Neural crest cell (in vitro differentiated cells): Measurements from ENCODE around the gene TLK1. TPM values are rescaled to one million over a fixed set of nuclear protein-coding genes. Genes with fewer than 3 reads are reported as not detected.

Experiments used
- DNase-seq: peaks from one replicate; pipeline ENCODE4 v3.0.0; 2021; ENCODE audit warnings: low read depth, mixed read lengths, low spot score
- H3K27ac Mint-ChIP-seq: one replicate; pipeline ENCODE4 v1.8.0; 2021; ENCODE audit warnings: mild to moderate bottlenecking, mixed read lengths; ENCODE audit not compliant: unreplicated experiment
- H3K27me3 Mint-ChIP-seq: 2 replicates; pipeline ENCODE4 v1.8.0; 2021; ENCODE audit warnings: low read depth, mild to moderate bottlenecking, mixed read lengths
- H3K36me3 Mint-ChIP-seq: 2 replicates; pipeline ENCODE4 v1.8.0; 2021; ENCODE audit warnings: low read depth, mild to moderate bottlenecking, mixed read lengths
- H3K4me1 Mint-ChIP-seq: 2 replicates; pipeline ENCODE4 v1.8.0; 2021; ENCODE audit warnings: mixed read lengths
- H3K4me3 Mint-ChIP-seq: one replicate; pipeline ENCODE4 v1.8.0; 2021; ENCODE audit warnings: mild to moderate bottlenecking, mixed read lengths
- H3K9me3 Mint-ChIP-seq: 2 replicates; pipeline ENCODE4 v1.8.0; 2021; ENCODE audit warnings: mixed read lengths
- total RNA-seq: library from RNA; stranded (reverse); gene quantifications from 2 replicates; pipeline ENCODE4 v1.2.1, GENCODE V29; 2021
- TF ChIP-seq, protein P1 (sequence below): fragments of 200-600 bp; sonication (generic); conservative IDR thresholded peaks from 2 replicates; pipeline ENCODE4 v1.5.0; 2021; ENCODE audit warnings: antibody characterized with exemption, mild to moderate bottlenecking

Gene TLK1
- total RNA-seq, 1 donor from 2014 or later: 65.5 TPM

DNA sequence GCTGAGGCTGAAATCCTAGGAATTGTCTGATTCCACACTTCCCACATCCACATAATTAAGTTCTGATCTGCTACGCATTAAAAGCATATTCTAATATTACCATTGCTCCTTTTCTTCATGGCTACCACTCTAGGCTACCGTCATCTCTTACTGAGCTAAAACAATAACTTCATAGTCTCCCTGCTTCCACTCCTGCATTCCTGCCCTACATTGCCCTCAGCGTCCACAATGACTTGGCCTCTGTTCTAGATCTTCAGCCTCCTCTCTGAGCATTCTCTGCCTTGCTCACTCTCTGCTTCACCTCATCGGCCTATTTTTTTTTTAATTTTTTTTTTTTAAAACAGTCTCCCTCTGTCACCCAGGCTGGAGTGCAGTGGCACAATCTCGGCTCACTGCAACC, 15.8 kb upstream of the TLK1 start:
- DNase-seq: no peak
- TF ChIP-seq, protein P1, sequence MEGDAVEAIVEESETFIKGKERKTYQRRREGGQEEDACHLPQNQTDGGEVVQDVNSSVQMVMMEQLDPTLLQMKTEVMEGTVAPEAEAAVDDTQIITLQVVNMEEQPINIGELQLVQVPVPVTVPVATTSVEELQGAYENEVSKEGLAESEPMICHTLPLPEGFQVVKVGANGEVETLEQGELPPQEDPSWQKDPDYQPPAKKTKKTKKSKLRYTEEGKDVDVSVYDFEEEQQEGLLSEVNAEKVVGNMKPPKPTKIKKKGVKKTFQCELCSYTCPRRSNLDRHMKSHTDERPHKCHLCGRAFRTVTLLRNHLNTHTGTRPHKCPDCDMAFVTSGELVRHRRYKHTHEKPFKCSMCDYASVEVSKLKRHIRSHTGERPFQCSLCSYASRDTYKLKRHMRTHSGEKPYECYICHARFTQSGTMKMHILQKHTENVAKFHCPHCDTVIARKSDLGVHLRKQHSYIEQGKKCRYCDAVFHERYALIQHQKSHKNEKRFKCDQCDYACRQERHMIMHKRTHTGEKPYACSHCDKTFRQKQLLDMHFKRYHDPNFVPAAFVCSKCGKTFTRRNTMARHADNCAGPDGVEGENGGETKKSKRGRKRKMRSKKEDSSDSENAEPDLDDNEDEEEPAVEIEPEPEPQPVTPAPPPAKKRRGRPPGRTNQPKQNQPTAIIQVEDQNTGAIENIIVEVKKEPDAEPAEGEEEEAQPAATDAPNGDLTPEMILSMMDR: no peak
- H3K9me3 Mint-ChIP-seq: no peaks in the 10 kb centered on the region
- H3K36me3 Mint-ChIP-seq: no peaks in the 10 kb centered on the region
- peaks cover 5% of the 10 kb centered on the region for H3K4me1 Mint-ChIP-seq
- H3K4me3 Mint-ChIP-seq: no peak overlapping the region
- no peak overlapping the region for H3K27ac Mint-ChIP-seq
- H3K27me3 Mint-ChIP-seq: no peaks in the 10 kb centered on the region

DNA sequence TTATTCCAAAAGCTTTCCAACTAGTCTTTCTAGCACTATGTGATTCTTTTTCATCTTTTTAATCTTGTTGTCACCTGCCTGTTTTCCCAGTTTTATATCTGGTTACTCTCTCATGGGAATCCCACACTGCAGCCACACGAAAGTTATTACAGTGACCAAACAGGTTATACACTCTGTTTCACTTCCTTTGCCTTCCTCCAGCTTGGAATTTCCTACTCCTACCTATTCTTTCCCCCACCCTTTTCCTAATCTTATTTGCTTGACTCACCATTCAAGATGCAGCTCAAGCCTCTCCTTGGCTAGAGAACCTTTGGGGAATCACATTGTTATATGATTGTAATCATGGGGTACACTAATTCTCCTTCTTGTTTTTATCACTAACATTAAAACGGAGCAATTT, 13.4 kb upstream of the TLK1 start:
- no peak overlapping the region for H3K27ac Mint-ChIP-seq
- peaks cover 5% of the 10 kb centered on the region for H3K4me1 Mint-ChIP-seq
- TF ChIP-seq, protein P1: no peak
- H3K27me3 Mint-ChIP-seq: no peaks in the 10 kb centered on the region
- H3K4me3 Mint-ChIP-seq: no peak overlapping the region
- no peak for DNase-seq
- no peaks in the 10 kb centered on the region for H3K9me3 Mint-ChIP-seq
- no peaks in the 10 kb centered on the region for H3K36me3 Mint-ChIP-seq

DNA sequence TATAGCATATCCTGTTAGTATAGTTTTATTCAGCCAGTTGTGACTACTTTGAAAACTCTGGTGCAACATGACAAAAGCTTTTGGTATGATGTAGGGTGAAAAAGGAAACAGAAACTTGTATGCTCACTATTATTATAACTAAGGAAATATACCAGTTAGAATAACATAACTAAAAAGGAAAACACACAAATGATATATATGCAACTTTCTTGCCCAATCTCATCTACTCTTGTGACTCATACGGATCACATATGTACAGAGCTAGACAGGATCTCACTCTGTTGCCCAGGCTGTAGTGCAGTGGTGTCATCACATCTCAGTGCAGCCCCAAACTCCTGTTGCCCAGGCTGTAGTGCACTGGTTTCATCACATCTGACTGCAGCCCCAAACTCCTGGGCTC, 12.4 kb upstream of the TLK1 start:
- H3K4me3 Mint-ChIP-seq: no peak overlapping the region
- H3K36me3 Mint-ChIP-seq: no peaks in the 10 kb centered on the region
- no peaks in the 10 kb centered on the region for H3K9me3 Mint-ChIP-seq
- H3K4me1 Mint-ChIP-seq: peaks cover 5% of the 10 kb centered on the region
- H3K27me3 Mint-ChIP-seq: no peaks in the 10 kb centered on the region
- TF ChIP-seq, protein P1: no peak
- H3K27ac Mint-ChIP-seq: no peak overlapping the region
- no peak for DNase-seq

DNA sequence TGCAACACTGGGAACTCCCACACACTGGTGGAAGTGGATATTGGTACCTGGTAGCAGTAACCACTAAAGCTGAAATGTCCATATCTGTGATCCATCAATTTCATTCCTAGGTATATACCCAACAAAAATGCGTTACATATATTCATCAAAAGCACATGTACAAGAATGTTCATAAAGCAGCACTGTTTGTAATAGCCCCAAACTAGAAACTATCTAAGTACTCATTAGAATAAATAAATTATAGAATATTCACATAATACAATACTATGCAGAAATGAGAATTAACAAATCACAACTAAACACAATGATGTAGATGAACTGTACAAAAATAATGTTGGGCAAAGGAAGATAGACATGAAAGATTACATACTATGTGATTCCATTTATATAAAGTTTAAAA, 11.1 kb upstream of the TLK1 start:
- Mint-ChIP-seq H3K9me3 (no peaks in the 10 kb centered on the region), H3K4me1 (peaks cover 5% of the 10 kb centered on the region), H3K27ac (no peak overlapping the region), H3K27me3 (no peaks in the 10 kb centered on the region), H3K36me3 (no peaks in the 10 kb centered on the region), H3K4me3 (no peak overlapping the region)
- TF ChIP-seq, protein P1: no peak
- no peak for DNase-seq

DNA sequence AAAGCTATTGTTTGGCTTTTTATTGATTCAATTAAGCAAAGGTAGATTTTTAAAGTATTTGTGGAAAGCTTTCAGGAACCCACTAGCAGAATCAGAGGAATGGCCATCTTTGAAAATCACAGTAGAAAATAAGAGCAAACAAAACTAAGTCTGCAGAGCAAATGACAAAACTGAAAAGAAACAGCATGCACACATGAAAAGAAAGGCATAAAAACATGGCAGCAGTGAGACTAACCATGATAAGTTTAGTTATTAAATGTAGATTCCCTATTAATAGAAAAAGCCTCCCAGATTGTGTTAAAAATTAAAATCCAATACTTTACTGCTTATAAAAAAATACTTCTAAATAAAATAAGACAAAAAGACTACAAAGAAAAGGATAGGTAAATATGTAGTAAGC, 9.1 kb upstream of the TLK1 start:
- TF ChIP-seq, protein P1: no peak
- H3K36me3 Mint-ChIP-seq: no peaks in the 10 kb centered on the region

DNA sequence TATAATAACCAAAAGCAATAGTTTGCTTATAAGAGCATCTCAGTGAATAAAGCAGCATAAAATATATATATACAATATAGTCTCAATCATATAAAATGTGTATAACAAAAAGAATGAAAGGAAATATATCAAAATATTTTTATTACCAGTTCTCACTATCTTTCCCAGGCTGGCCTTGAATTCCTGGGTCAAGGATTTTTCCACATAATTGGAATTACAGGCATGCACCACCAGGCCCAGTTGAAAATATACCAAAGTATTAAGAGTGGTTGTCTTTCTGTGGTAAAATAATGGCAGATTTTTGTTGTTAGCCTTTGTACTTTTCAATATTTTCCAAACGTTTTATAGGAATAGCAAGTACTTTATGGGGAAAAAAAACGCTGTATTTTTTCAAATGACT, 8.6 kb upstream of the TLK1 start:
- Mint-ChIP-seq H3K27ac (no peak overlapping the region), H3K27me3 (no peaks in the 10 kb centered on the region), H3K9me3 (no peaks in the 10 kb centered on the region), H3K4me3 (no peak overlapping the region), H3K36me3 (no peaks in the 10 kb centered on the region), H3K4me1 (no peaks in the 10 kb centered on the region)
- no peak for DNase-seq
- TF ChIP-seq, protein P1: no peak

More for the DNA sequence above, 9.1 kb upstream of the TLK1 start:
- Mint-ChIP-seq H3K4me3 (no peak overlapping the region), H3K4me1 (no peaks in the 10 kb centered on the region), H3K9me3 (no peaks in the 10 kb centered on the region), H3K27ac (no peak overlapping the region), H3K27me3 (no peaks in the 10 kb centered on the region)
- no peak for DNase-seq
